ENCODE results near the gene SETDB1. TPM values are rescaled to one million over a fixed set of nuclear protein-coding genes. Genes with fewer than 3 reads are reported as not detected.

Gene SETDB1
- total RNA-seq, 2 experiments from 2014 or later, result 39.4 to 40.4 TPM

GRCh38 chr1:150971583-150972416 lies 45.6 kb downstream of the SETDB1 start:
- CTCF ChIA-PET, result interaction anchor here (0.6 kb wide), 1 partner anchor 38 kb away, joined by 3 read pairs; no protein-coding TSS in a partner anchor

GRCh38 chr1:150972417-150972940 lies 46.3 kb downstream of the SETDB1 start:
- ChIA-PET CTCF (interaction anchor here (0.6 kb wide), 1 partner anchor 39 kb away, joined by 3 read pairs; no protein-coding TSS in a partner anchor), POLR2A (no interaction called here)
- H3K4me3 Mint-ChIP-seq, result peak overlapping the region; percentile 92
- Histone ChIP-seq H3K27me3 (ENCODE audit: control insufficient read depth in 1 of 2, insufficient read depth in 2 of 2, low read length in 2 of 2) (no peaks in the 10 kb centered on the region), H3K4me3 (ENCODE audit: low read length) (peak overlapping the region; percentile 88), H3K27ac (ENCODE audit: low read depth in 1 of 2, low read length in 2 of 2) (peak overlapping the region; percentile 59 to 79), H3K4me1 (ENCODE audit: insufficient read depth, low read length) (peaks cover 65% of the 10 kb centered on the region), H3K36me3 (ENCODE audit: insufficient read depth, low read length) (peaks cover 17% of the 10 kb centered on the region), H3K9me3 (ENCODE audit: control insufficient read depth in 1 of 2, insufficient read depth in 1 of 2, low read length in 2 of 2) (no peaks in the 10 kb centered on the region)
- no peaks in the 10 kb centered on the region for H3K9me3 Mint-ChIP-seq
- ATAC-seq (ENCODE audit: poor library complexity) (no peak), DNase-seq (no peak)
- no peak for TF ChIP-seq CTCF (IDR thresholded peaks at IDR 0.05)
- peaks cover 37% of the 10 kb centered on the region for H3K36me3 Mint-ChIP-seq (ENCODE audit: low read depth)
- no peaks in the 10 kb centered on the region for H3K27me3 Mint-ChIP-seq
- H3K4me1 Mint-ChIP-seq (ENCODE audit: low read depth), result peaks cover 63% of the 10 kb centered on the region
- intact Hi-C loops (cut with DNase I, micrococcal nuclease), result loop anchor here (2.0 to 10.0 kb wide), 3 partner anchors 48 to 718 kb away; partner anchors contain the start of gene CA14 (in 1 of the 2)
- H3K27ac Mint-ChIP-seq, result peak overlapping the region; percentile 92

More at GRCh38 chr1:150971583-150972416, 45.6 kb downstream of the SETDB1 start:
- intact Hi-C loops (cut with DNase I, micrococcal nuclease), result loop anchor here (2.0 to 10.0 kb wide), 3 partner anchors 47 to 717 kb away; partner anchors contain the start of gene CA14 (in 1 of the 2)
- Histone ChIP-seq H3K27ac (ENCODE audit: low read depth in 1 of 2, low read length in 2 of 2) (peak overlapping the region; percentile 43 to 59), H3K9me3 (ENCODE audit: control insufficient read depth in 1 of 2, insufficient read depth in 1 of 2, low read length in 2 of 2) (no peaks in the 10 kb centered on the region), H3K4me3 (ENCODE audit: low read length) (no peak overlapping the region), H3K36me3 (ENCODE audit: insufficient read depth, low read length) (peaks cover 23% of the 10 kb centered on the region), H3K27me3 (ENCODE audit: control insufficient read depth in 1 of 2, insufficient read depth in 2 of 2, low read length in 2 of 2) (no peaks in the 10 kb centered on the region), H3K4me1 (ENCODE audit: insufficient read depth, low read length) (peaks cover 58% of the 10 kb centered on the region)
- H3K27ac Mint-ChIP-seq, result peak overlapping the region; percentile 92
- TF ChIP-seq CTCF (IDR thresholded peaks at IDR 0.05), result no peak
- no peak for DNase-seq
- no peak for ATAC-seq (ENCODE audit: poor library complexity)
- POLR2A ChIA-PET, result no interaction called here
- no peaks in the 10 kb centered on the region for H3K27me3 Mint-ChIP-seq
- H3K9me3 Mint-ChIP-seq, result no peaks in the 10 kb centered on the region
- H3K4me3 Mint-ChIP-seq, result peak overlapping the region; percentile 92
- peaks cover 44% of the 10 kb centered on the region for H3K36me3 Mint-ChIP-seq (ENCODE audit: low read depth)
- H3K4me1 Mint-ChIP-seq (ENCODE audit: low read depth), result peaks cover 56% of the 10 kb centered on the region

DNA sequence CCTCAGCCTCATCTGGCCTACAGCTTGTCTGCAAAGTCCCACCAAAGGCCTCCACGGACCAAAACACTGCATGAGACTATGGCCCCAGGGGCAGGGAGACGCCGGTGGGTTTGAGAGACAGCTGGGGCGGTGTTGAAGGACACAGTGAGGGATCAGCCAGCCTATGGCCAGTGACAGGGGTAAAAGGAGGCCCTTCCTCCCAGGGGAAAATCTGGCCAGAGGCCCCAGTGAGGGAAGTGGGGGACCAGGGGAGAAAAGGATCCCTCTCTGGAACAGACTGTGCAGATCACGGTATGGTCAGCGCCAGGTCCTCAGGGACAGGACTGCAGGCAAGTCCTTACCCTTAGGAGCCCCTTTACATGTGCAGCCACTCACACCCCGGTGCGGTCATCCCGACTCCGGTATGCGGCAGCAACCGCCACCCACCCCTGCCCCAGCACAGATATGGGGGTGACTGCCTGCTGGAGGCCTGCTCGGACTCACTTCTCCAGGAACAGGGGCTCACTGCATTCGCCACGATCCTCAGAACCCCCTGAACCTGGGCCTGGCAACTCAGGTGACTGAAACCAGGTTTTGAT lies 47.2 kb downstream of the SETDB1 start:
- H3K9me3 Mint-ChIP-seq, result no peaks in the 10 kb centered on the region
- H3K4me3 ChIP-seq (ENCODE audit: low read length), result peak overlapping the region; percentile 88

More for the DNA sequence above, 47.2 kb downstream of the SETDB1 start:
- peak overlapping the region; percentile 92 for H3K27ac Mint-ChIP-seq
- peaks cover 28% of the 10 kb centered on the region for H3K36me3 Mint-ChIP-seq (ENCODE audit: low read depth)
- peaks cover 8% of the 10 kb centered on the region for H3K36me3 ChIP-seq (ENCODE audit: insufficient read depth, low read length)
- DNase-seq, result peak in 3 of 14 experiments; percentile 6 to 44 (median 7)
- intact Hi-C loops (cut with DNase I, micrococcal nuclease), result loop anchor here (2.0 to 10.0 kb wide), 3 partner anchors 49 to 719 kb away; partner anchors contain the start of gene CA14 (in 1 of the 2)
- peak overlapping the region; percentile 65 to 79 for H3K27ac ChIP-seq (ENCODE audit: low read depth in 1 of 2, low read length in 2 of 2)
- H3K27me3 Mint-ChIP-seq, result no peaks in the 10 kb centered on the region
- ATAC-seq (ENCODE audit: poor library complexity), result no peak
- POLR2A ChIA-PET, result interaction anchor here (0.7 to 2.2 kb wide), 15 partner anchors 10 to 411 kb away, joined by 3 to 11 read pairs (median 3); partner anchors contain the start of genes CDC42SE1, ENSA, GOLPH3L and MINDY1
- H3K9me3 ChIP-seq (ENCODE audit: control insufficient read depth in 1 of 2, insufficient read depth in 1 of 2, low read length in 2 of 2), result no peaks in the 10 kb centered on the region
- no peak for TF ChIP-seq CTCF (IDR thresholded peaks at IDR 0.05)
- peaks cover 66% of the 10 kb centered on the region for H3K4me1 Mint-ChIP-seq (ENCODE audit: low read depth)
- CTCF ChIA-PET, result interaction anchor here (1.2 to 1.5 kb wide), 2 partner anchors 22 to 33 kb away, joined by 4 to 6 read pairs; no protein-coding TSS in a partner anchor
- H3K27me3 ChIP-seq (ENCODE audit: control insufficient read depth in 1 of 2, insufficient read depth in 2 of 2, low read length in 2 of 2), result no peaks in the 10 kb centered on the region
- H3K4me3 Mint-ChIP-seq, result peak overlapping the region; percentile 92
- peaks cover 73% of the 10 kb centered on the region for H3K4me1 ChIP-seq (ENCODE audit: insufficient read depth, low read length)
